ENCODE measurements around the gene NBAS.
"Not testable (repeated sequence)": the region's sequence is repeated elsewhere in the genome, so short reads cannot be mapped to it uniquely, and the experiment has no call there.

The NBAS gene

DNA sequence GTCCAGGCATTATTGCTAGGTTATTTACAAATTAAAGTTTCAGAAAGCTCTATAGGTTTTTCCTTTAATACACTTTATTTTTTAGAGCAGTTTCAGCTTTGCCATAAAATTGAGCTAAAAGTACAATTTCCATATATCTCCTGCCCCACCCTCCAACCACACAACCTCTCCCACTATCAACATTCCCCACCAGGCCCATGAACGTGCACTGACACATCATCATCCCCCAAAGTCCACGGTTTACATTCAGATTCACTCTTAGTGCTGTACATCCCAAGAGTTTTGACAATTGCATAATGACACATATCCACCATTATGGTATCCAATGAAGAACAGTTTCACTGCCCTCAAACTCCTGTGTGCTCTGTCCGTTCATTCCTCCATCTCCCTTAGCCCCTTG is 139.4 kb downstream of the NBAS start:
- no peak overlapping the region for H3K27ac ChIP-seq
- no peak for TF ChIP-seq CTCF (conservative IDR thresholded peaks at IDR 0.05)

- no peak overlapping the region for H3K27ac ChIP-seq
- no peak for TF ChIP-seq CTCF (conservative IDR thresholded peaks at IDR 0.05)
Observed at GRCh38 chr2:15415748-15416147, 145.4 kb downstream of the NBAS start.

- no peak for TF ChIP-seq CTCF (conservative IDR thresholded peaks at IDR 0.05)
- H3K27ac ChIP-seq = no peak overlapping the region
Observed at GRCh38 chr2:15412779-15413178, 148.4 kb downstream of the NBAS start.

GRCh38 chr2:15412309-15412708 is 148.8 kb downstream of the NBAS start:
- no peak for TF ChIP-seq CTCF (conservative IDR thresholded peaks at IDR 0.05)
- H3K27ac ChIP-seq = no peak overlapping the region

DNA sequence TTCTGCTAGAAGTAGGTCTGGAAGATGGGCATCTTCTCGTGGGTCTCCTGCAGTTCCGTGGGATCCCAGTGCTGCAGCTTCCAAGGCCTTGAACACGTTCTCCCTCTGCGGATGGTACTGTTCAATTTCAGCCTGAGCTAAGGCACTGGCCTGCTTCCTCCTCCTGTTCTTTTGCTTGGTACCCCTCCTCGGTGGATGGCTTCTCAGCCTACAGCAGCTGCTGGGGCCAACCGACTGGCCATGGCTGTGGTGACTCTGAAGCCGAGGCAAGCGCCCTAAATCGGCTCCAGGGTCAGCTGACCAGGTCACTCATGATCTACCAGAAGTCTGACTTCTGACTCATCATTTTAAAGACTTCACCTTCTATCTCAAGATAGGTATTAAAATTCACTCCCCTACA is 150.2 kb downstream of the NBAS start:
- no peak for TF ChIP-seq CTCF (conservative IDR thresholded peaks at IDR 0.05)
- no peak overlapping the region for H3K27ac ChIP-seq

DNA sequence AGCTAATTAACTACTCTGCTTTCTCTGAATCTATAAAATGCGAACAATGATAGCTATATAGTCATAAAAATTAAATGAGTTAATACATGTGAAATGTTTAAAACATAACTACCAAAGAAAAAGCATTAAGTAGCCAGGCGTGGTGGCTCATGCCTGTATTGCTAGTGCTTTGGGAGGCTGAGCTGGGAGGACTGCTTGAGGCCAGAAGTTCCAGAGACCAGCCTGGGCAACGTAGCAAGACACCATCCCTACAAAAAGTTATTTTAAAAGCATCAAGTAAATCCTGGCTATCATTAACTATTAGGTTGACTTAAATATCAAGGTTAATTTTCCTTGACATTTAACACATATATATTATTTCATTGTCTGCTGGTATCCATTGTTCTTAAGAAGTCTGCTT is 152.4 kb downstream of the NBAS start:
- TF ChIP-seq CTCF (conservative IDR thresholded peaks at IDR 0.05) = no peak
- H3K27ac ChIP-seq = no peak overlapping the region

DNA sequence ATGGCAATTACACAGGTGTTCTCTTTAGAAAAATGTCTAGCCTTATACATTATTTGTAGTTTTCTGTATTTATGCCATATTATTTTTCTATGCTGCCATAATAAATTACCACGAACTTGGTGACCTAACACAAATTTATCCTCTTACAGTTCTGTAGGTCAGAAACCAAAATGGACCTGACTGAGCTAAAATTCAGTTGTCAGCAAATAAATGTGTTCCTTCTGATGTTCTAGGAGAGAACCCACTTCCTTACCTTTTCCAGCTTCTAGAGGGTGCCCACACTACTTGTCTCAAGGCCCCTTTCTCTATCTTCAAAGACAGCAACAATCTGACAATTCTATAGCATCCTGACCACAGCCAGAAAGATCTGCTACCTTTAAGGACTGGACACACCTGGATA is 153.5 kb downstream of the NBAS start:
- no peak overlapping the region for H3K27ac ChIP-seq
- TF ChIP-seq CTCF (conservative IDR thresholded peaks at IDR 0.05) = no peak

- H3K27ac ChIP-seq = not testable (repeated sequence)
Observed at GRCh38 chr2:15404511-15404910, 156.6 kb downstream of the NBAS start.

Measured in VCaP (cell line).